Fibroblast of skin of scalp (primary cell): ENCODE data around the gene ALCAM.
"Not testable (repeated sequence)": the region's sequence is repeated elsewhere in the genome, so short reads cannot be mapped to it uniquely, and the experiment has no call there.

Experiments used
- DNase-seq: peaks from one replicate; pipeline ENCODE4 v3.0.0-alpha.2; 2013

ALCAM gene

DNA sequence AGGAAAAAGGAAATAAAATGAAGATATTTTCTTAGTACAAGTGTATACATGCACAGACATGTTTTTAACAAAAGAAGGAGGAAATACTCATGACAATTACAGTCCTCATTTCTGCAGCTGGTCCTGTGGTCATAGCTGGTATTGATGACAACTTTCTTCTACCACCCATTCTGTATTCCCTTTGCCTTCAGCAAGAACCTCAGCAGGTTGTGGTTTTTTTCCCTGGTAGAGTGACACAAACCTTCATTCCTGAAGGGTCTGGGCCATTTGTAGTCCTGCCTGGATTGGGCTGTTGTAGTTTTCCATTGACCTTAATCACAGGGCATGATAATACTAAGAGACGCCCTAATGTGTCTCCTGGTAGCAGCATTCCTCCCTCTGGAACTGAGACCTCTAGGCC lies 235.0 kb downstream of the ALCAM start:
- not testable (repeated sequence) for DNase-seq

- not testable (repeated sequence) for DNase-seq
Measured at GRCh38 chr3:105602286-105602685, 235.6 kb downstream of the ALCAM start.

- DNase-seq: not testable (repeated sequence)
Measured at GRCh38 chr3:105603516-105603915, 236.8 kb downstream of the ALCAM start.

- peak; percentile 74 for DNase-seq
Measured at GRCh38 chr3:105606016-105606415, 239.3 kb downstream of the ALCAM start.

- DNase-seq: no peak
Measured at GRCh38 chr3:105608623-105609022, 241.9 kb downstream of the ALCAM start.

GRCh38 chr3:105610473-105610872 lies 243.8 kb downstream of the ALCAM start:
- no peak for DNase-seq

GRCh38 chr3:105611304-105612192 lies 244.8 kb downstream of the ALCAM start:
- DNase-seq: no peak

DNA sequence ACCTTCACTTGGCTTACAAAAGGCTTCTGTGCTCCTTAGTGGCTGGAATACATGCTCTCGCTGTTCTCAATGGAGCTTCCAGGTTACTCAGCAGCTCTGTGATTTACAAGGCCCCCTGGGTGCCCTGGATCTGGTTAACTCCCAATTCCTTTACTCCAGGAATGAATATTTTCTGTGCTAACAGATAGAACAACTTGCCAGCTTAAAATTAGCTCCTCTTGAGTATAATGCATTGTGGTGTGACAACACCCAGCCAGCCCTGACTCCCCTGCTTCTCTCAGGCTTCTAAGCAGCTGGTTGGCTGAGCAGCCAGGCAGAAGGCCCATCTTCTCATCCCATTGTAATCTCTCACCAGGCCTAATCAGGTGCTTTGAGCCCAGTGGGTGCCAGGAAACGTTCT lies 246.4 kb downstream of the ALCAM start:
- DNase-seq: peak; percentile 51

GRCh38 chr3:105614288-105615030 lies 247.8 kb downstream of the ALCAM start:
- DNase-seq: peak; percentile 42

DNA sequence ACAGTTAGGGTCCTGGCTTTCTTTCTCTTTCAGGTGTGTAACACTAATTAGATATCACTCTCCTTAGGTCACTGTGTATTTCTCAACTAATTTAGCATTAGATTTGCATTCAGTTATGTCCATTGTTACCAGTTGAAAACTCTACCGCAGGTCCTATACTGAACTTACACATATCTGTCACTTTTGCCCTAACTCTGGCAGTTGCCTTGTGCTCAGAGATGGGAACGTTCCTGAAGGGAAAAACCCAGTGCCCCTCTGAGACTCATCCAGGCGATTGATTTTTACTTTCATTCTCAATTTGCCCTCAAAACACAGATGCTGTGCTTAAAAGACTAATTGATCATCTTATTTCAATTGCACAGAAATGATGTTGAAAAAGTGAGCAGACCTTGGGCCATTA lies 249.1 kb downstream of the ALCAM start:
- DNase-seq: no peak

DNA sequence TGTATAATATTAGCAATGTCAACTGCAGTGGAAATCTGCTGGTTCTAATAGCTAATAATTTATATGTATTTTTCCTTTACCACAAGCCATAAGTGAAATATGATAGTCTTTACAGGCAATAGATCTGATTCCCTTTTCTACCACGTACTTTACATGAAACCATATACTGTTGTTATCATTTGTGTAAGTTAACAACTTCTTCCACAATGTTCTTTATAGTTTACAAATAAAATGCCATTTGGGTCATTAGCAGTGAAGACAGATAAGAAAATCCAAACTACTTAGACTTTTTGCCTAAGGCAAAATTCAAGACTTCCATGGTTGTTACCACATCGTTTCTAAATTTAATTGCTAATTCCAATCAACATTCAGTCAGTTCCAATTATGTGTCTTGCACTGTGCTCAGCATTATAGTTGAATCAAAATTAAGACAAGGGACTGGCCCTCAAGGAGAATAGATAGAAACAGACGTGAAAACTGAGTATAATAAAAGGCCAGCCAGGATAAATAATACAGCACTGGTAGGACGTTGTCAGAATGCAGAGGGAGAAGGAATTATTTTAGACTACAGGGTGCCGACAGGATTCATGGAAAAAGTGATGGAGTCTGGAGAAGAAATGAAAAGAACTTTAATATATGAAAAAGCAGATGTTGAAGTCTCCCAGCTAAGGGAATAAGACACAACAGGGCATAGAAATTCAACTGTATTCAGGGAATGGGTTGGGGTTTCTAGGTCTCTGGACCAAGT lies 249.8 kb downstream of the ALCAM start:
- DNase-seq: peak; percentile 22

- no peak for DNase-seq
Measured at GRCh38 chr3:105618556-105618955, 251.8 kb downstream of the ALCAM start.

DNA sequence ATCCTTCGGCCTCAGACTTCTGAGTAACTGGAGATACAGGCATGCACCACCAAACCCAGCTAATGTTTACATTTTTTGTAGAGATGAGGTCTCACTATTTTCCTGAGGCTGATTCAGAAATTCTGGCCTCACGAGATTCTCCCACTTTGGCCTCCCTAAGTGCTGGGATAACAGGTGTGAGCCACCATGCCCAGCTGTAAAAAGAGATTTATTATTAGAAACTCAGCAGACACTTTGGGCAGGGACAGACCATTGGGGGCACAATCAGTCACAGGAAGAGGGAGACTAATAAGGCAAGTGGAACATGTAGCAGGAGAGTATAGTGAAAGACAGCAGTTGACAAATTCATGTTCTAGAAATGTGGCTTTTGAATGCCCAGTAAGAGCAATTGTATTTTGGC lies 252.9 kb downstream of the ALCAM start:
- no peak for DNase-seq

DNA sequence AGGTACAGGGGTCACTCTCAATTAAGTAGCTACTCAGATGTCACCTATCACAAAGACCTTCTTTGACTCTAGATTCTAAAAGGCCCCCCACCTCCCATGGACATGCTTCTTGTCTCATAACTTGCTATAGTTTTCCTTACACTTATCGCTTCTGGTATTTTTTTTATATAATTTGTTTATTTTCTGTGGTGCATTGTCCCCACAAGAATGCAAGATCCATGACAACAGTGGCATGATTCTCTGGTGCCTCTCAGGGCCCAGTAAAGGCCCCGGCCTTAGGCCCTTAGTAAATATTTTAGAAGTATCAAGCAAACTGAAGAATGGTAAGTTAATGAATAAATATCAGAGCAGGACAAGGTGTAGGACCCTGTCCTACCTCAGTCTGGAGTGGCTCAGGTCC lies 253.5 kb downstream of the ALCAM start:
- DNase-seq: no peak

DNA sequence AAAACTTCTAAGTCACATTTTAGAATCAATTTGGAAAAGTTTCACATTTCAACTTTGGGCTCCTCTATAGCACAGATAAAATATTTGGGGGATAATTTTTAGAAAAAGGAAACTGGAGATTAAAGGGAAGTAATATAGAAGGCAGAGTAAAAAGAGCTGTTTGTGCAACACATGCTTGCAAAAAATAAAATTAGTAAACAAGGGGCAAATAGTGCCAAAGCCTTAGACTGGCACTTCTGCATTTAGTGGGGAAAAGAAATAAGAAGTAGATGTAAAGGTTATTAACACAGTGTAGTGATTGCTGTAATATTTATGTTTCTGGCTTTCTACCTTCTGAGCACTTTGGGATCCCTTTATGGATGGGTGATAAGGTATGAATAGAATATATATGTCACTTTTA lies 255.5 kb downstream of the ALCAM start:
- DNase-seq: no peak
